DMS79 (cell line): ENCODE measurements around the gene SLC17A2.

Experiments
- DNase-seq: peaks from one replicate; lab custom pipeline; 2025; lab: John Stamatoyannopoulos, UW

The SLC17A2 gene

GRCh38 chr6:25930532-25931410 lies at the start of gene SLC17A2:
Gene SLC17A2 (minus strand): TSS chr6:25930691. CDS start chr6:25925796, 4,895 bp downstream.
- no peak for DNase-seq

- DNase-seq, result no peak
Measured at GRCh38 chr6:25975923-25976560, 45.6 kb upstream of the SLC17A2 start.

GRCh38 chr6:25973923-25974555 lies 43.5 kb upstream of the SLC17A2 start:
- no peak for DNase-seq

GRCh38 chr6:25972902-25973301 lies 42.4 kb upstream of the SLC17A2 start:
- DNase-seq, result no peak

GRCh38 chr6:25972128-25972527 lies 41.6 kb upstream of the SLC17A2 start:
- no peak for DNase-seq

- no peak for DNase-seq
Measured at GRCh38 chr6:25971187-25971821, 40.8 kb upstream of the SLC17A2 start.

GRCh38 chr6:25968769-25969168 lies 38.3 kb upstream of the SLC17A2 start:
- DNase-seq, result no peak

- no peak for DNase-seq
Measured at GRCh38 chr6:25966711-25967110, 36.2 kb upstream of the SLC17A2 start.

GRCh38 chr6:25965058-25965457 lies 34.6 kb upstream of the SLC17A2 start:
- DNase-seq, result no peak

- peak; percentile 43 for DNase-seq
Measured at GRCh38 chr6:25963426-25964123, 33.1 kb upstream of the SLC17A2 start.

- DNase-seq, result peak; percentile 27
Measured at GRCh38 chr6:25962149-25963127, 31.9 kb upstream of the SLC17A2 start, which contains the start of gene TRIM38. Gene TRIM38 (plus strand): TSS chr6:25962802. CDS start chr6:25966523, 3,721 bp downstream.

- DNase-seq, result no peak
Measured at GRCh38 chr6:25961619-25962148, 31.2 kb upstream of the SLC17A2 start.

GRCh38 chr6:25960734-25961133 lies 30.2 kb upstream of the SLC17A2 start:
- no peak for DNase-seq

- DNase-seq, result no peak
Measured at GRCh38 chr6:25959890-25960536, 29.5 kb upstream of the SLC17A2 start.

GRCh38 chr6:25958700-25959162 lies 28.2 kb upstream of the SLC17A2 start:
- DNase-seq, result no peak

- DNase-seq, result no peak
Measured at GRCh38 chr6:25956226-25956625, 25.7 kb upstream of the SLC17A2 start.

GRCh38 chr6:25954756-25955155 lies 24.3 kb upstream of the SLC17A2 start:
- DNase-seq, result no peak

GRCh38 chr6:25953733-25954132 lies 23.2 kb upstream of the SLC17A2 start:
- DNase-seq, result no peak

GRCh38 chr6:25952535-25952934 lies 22.0 kb upstream of the SLC17A2 start:
- DNase-seq, result no peak
